ENCODE measurements around the gene RELN. TPM values are rescaled to one million over a fixed set of nuclear protein-coding genes. Genes with fewer than 3 reads are reported as not detected.

Gene RELN
- total and polyA plus RNA-seq, 2 donors (not counting 1 experiment from before 2014, with no cell fraction given) = not detected

DNA sequence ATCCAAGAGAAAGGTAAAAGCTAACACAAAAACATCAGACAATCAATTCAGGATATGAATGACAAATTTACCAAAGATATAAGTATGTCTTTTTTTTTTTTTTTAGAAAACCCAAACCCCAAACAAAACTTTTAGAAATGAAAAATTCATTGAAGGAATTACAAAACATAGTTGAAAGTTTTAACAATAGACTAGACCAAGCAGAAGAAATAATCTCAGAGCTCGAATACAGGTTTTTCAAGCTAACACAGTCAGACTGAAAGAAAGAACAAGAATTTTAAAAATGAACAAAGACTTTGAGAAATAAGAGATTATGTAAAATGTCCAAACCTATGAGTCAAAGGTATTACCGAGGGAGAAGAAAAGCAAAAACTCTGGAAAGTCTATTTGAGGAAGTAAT is 345.1 kb downstream of the RELN start:
- intact Hi-C loops (cut with micrococcal nuclease) = no loop called here

More for the DNA sequence above, 345.1 kb downstream of the RELN start:
- Histone ChIP-seq H3K36me3 (replicated peaks in 1 of 2; ENCODE audit: control extremely low read depth in 1 of 2, control insufficient read depth in 1 of 2, extremely low read depth in 1 of 2, insufficient read depth in 2 of 2, low read length in 1 of 2) (no peaks in the 10 kb centered on the region), H3K4me2 (replicated peaks; ENCODE audit: low read depth, low read length, poor library complexity, severe bottlenecking) (no peak overlapping the region), H3K4me1 (ENCODE audit: control insufficient read depth in 2 of 2, insufficient read depth in 2 of 2, low read length in 2 of 2) (no peaks in the 10 kb centered on the region), H3K27me3 (replicated peaks in 1 of 4; ENCODE audit: control extremely low read depth in 1 of 4, control insufficient read depth in 3 of 4, insufficient read depth in 4 of 4, low read length in 3 of 4) (no peaks in the 10 kb centered on the region), H4K20me1 (ENCODE audit: control insufficient read depth, insufficient read depth, low read length, poor library complexity, severe bottlenecking) (no peaks in the 10 kb centered on the region), H3K4me3 (ENCODE audit: control extremely low read depth in 1 of 5, extremely low read depth in 1 of 5, insufficient read depth in 1 of 5, low read depth in 2 of 5, low read length in 4 of 5) (no peak overlapping the region), H3K9ac (ENCODE audit: low read length) (no peak overlapping the region), H3K27ac (ENCODE audit: low read length in 2 of 2) (no peak overlapping the region), H3K79me2 (ENCODE audit: control insufficient read depth, insufficient read depth, low read length) (no peaks in the 10 kb centered on the region), H2AFZ (ENCODE audit: insufficient read depth, low read depth, low read length, poor library complexity, severe bottlenecking) (no peak overlapping the region), H3K9me3 (ENCODE audit: control extremely low read depth in 1 of 3, control insufficient read depth in 2 of 3, insufficient read depth in 1 of 3, low read length in 2 of 3) (peaks cover 0 to 1% (median 0%) of the 10 kb centered on the region in 3 donors)
- no peak overlapping the region for H3K4me3 Mint-ChIP-seq
- TF ChIP-seq CTCF (IDR thresholded peaks at IDR 0.05) = no peak
- no peak for TF ChIP-seq EZH2 (IDR thresholded peaks at IDR 0.05; ENCODE audit: borderline replicate concordance, insufficient read depth, low read depth, low read length, poor library complexity, severe bottlenecking)
- H3K27me3 Mint-ChIP-seq = no peaks in the 10 kb centered on the region
- CTCF ChIA-PET = no interaction called here
- H3K4me1 Mint-ChIP-seq = no peaks in the 10 kb centered on the region
- H3K9me3 Mint-ChIP-seq (ENCODE audit: insufficient read depth) = no peaks in the 10 kb centered on the region
- POLR2A ChIA-PET = no interaction called here
- no peak for ATAC-seq (ENCODE audit: low read depth)
- no peak for DNase-seq
- WGBS (ENCODE audit: insufficient coverage) = no CpG with 5 or more reads among the region's 2 CpGs
- no peak overlapping the region for H3K27ac Mint-ChIP-seq

Measured in B cell (primary cell).